Measurements from ENCODE around the gene CCL26.
"Not testable (repeated sequence)": the region's sequence is repeated elsewhere in the genome, so short reads cannot be mapped to it uniquely, and the experiment has no call there.

CCL26 gene

DNA sequence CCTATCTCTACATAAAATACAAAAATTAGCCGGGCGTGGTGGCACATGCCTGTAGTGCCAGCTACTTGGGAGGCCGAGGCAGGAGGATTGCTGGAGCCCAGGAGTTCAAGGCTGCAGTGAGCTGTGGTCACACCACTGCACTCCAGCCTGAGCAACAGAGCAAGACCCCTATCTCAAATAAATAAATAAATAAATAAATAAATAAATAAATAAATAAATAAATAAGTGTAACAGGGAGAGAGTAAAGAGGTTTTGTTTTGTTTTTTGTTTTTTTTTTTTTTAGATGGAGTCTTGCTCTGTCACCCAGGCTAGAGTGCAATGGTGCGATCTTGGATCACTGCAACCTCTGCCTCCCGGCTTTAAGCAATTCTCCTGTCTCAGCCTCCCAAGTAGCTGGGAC lies 20.6 kb upstream of the CCL26 start:
- DNase-seq (ENCODE audit: low read depth), result not testable (repeated sequence)

DNA sequence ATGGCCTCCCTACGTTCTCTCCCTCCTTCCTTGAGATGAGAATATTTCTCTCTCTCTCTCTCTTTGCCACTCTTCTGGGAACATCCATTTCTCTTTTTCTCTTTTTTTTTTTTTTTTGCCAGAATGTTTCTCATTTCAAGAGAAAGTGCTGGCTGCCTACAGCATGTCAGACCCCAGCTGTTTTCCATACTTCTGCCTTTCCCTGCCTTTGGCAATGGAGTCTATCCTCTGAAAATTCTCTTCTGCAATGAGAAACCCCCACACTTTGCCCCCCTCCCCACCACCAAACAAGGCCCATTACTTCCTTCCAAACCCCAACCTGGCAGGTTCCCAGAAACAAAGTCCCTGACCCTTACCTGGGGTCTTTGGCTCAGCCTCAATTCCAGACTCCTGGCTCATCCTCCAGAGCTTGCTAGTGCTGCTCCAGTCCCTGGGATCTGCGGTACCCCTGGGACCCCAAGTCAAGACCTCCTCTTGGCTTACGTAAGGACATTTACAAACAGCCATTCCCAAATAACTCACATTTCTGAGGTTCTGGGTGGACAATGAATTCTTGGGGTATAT lies 17.4 kb upstream of the CCL26 start:
- no peak for DNase-seq (ENCODE audit: low read depth)

DNA sequence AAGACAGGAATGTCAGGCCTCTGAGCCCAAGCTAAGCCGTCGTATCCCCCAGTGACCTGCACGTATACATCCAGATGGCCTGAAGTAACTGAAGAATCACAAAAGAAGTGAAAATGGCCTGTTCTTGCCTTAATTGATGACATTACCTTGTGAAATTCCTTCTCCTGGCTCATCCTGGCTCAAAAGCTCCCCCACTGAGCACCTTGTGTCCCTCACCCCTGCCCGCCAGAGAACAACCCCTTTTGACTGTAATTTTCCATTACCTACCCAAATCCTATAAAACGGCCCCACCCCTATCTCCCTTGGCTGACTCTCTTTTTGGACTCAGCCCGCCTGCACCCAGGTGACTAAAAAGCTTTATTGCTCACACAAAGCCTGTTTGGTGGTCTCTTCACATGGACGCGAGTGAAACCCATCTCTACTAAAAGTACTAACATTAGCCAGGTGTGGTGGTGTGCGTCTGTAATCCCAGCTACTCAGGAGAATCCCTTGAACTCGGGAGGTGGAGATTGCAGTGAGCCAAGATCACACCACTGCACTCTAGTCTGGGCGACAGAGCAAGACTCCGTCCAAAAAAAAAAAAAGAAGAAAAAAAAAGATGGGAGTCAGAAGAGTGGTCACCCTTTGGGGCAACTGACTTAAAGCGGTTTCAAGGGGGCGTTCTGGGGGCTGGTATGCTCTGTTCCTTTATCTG lies 16.3 kb upstream of the CCL26 start:
- DNase-seq (ENCODE audit: low read depth), result not testable (repeated sequence)

DNA sequence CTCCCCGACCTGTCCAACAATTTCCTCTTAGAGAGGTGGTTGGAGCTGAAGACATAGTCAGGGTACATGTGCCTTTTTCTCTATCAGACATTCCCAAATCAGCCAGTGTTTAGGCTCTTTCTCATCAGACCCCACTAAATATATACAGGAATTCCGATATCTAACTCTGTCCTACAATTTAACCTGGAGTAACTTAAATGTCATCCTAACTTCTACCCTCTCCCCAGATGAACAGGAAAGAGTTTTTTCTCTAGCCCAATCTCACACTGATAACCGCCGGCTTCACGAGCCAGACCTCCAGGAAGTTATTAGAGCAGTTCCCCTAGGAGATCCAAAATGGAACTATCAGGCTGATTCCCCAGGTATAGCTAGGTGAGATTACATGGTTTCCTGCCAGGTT lies 11.0 kb upstream of the CCL26 start:
- not testable (repeated sequence) for DNase-seq (ENCODE audit: low read depth)

DNA sequence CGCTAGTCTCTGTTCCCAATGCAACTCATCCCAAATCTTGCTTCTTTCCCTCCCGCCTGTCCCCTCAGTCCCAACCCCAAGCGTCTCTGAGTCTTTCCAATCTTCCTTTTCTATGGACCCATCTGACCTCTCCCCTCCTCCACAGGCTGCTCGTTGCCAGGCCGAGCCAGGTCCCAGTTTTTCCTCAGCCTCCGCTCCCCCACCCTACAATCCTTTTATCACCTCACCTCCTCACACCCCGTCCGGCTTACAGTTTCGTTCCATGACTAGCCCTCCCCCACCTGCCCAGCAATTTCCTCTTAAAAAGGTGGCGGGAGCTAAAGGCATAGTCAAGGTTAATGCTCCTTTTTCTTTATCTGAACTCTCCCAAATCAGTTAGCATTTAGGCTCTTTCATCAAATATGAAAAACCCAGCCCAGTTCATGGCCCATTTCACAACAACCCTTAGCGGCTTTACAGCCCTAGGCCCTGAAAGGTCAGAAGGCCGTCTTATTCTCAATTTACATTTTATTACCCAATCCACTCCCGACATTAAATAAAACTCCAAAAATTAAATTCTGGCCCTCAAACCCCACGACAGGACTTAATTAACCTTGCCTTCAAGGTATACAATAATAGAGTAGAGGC lies 8.7 kb upstream of the CCL26 start:
- not testable (repeated sequence) for DNase-seq (ENCODE audit: low read depth)

DNA sequence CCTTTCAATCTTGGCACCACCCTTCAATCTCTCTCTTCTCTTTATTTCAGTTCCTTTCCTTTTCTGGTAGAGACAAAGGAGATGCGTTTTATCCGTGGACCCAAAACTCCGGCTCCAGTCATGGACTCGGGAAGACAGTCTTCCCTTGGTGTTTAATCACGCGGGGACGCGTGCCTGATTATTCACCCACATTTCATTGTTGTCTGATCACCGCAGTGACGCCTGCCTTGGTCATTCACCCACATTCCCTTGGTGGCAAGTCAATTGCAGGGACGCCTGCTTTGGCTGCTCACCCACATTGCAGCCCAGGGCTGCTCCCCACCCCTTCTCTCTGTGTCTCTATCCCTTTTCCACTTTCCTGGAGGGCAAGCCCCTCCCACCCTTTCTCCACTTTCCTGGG lies 7.5 kb upstream of the CCL26 start:
- DNase-seq (ENCODE audit: low read depth), result not testable (repeated sequence)

DNA sequence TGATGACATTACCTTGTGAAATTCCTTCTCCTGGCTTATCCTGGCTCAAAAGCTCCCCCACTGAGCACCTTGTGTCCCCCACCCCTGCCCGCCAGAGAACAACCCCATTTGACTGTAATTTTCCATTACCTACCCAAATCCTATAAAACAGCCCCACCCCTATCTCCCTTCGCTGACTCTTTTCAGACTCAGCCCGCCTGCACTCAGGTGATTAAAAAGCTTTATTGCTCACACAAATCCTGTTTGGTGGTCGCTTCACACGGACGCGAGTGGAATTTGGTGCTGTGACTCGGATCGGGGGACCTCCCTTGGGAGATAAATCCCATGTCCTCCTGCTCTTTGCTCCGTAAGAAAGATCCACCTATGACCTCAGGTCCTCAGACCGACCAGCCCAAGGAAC lies 7.0 kb upstream of the CCL26 start:
- DNase-seq (ENCODE audit: low read depth), result not testable (repeated sequence)

DNA sequence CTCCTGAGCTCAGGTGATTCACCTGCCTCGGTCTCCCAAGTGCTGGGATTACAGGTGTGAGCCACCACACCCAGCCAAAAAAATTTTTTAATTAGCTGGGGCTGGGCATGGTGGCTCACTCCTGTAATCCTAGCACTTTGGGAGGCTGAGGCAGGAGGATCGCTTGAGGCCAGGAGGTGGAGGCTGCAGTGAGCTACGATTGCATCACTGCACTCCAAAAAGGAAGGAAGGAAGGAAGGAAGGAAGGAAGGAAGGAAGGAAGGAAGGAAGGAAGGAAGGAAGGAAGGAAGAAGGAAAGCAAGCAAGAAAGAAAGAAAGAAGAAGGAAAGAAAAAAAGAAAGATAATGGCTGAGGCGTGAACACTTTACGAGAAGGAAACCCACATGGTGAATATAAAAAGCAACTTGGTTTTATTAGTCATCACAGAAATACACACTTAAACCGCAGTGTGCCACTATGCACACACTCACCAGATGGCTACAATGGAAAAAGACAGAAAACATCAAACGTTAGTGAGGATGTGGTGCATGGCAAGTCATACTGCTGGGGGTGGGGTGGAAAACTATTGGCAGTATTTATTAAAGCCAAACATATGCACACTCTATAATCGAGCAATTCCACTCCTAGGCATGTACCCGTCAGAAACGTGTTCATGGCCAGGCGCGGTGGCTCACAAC lies 4.4 kb upstream of the CCL26 start:
- peak; percentile 30 for DNase-seq (ENCODE audit: low read depth)

DNA sequence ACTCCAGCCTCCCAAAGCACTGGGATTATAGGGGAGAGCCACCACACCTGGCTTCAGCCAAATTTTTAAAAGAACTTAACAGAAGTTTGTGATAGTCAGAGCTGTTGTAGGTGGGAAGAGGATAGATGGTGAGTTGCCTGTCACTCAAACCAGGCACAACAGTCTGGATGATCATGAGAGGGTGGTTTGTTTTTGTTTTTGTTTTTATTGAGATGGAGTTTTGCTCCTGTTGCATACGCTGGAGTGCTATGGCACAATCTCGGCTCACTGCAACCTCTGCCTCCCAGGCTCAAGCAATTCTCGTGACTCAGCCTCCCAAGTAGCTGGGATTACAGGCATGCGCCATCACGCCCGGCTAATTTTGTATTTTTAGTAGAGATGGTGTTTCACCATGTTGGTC lies 1.9 kb upstream of the CCL26 start:
- DNase-seq (ENCODE audit: low read depth), result not testable (repeated sequence)

DNA sequence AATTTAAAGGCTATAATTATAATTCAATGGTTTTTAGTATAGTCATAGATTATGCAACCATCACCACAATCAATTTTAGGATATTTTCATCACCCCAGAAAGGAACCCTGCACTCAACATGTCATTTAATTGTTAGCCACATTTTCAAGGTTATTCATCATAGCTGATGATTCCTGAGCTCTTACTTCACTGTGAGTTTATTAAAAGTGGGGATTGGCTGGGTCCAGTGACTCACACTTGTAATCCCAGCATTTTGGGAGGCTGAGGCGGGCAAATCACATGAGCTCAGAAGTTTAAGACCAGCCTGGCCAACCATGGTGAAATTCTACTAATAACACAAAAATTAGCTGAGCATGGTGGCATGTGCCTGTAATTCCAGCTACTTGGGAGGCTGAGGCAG lies 787 bp downstream of the CCL26 start:
- no peak for DNase-seq (ENCODE audit: low read depth)

DNA sequence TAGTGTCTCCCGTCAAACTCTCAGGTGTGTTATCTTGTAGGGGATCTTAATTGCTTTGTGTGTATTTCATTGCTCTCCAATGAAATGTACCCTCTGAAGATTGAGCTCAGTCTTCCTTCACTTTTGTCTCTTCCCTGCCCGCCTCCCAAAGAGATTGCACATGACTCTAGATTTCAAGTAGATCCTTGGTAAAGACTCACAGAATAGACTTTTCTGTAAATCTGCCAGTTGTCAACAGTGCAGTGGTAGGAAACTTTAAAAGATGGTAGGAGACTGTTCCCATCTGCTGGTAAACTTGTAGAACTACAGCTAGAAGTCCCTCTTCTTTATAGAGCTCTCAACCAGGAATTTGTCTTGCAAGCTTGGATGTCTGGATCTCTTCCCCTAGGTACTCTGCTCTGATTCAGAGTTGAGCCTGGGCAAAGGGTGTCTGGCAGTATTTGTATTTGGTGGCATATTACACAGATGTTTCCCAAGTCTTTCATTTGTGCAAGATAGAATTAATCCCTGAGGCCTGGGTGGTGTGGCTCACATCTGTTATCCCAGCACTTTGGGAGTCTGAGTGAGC lies 9.6 kb downstream of the CCL26 start:
- no peak for DNase-seq (ENCODE audit: low read depth)

DNA sequence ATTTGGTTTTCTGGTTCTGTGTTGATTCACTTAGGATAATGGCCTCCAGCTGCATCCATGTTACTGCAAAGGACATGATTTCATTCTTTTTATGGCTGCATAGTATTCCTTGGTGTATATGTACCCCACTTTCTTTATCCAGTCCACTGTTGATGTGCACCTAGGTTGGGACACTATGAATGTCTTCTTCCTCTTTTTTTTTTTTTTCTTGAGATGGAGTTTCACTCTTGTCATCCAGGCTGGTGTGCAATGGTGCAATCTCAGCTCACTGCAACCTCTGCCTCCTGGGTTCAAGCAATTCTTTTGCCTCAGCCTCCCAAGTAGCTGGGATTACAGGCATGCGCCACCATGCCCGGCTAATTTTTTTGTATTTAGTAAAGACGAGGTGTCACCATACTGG lies 10.2 kb downstream of the CCL26 start:
- not testable (repeated sequence) for DNase-seq (ENCODE audit: low read depth)

DNA sequence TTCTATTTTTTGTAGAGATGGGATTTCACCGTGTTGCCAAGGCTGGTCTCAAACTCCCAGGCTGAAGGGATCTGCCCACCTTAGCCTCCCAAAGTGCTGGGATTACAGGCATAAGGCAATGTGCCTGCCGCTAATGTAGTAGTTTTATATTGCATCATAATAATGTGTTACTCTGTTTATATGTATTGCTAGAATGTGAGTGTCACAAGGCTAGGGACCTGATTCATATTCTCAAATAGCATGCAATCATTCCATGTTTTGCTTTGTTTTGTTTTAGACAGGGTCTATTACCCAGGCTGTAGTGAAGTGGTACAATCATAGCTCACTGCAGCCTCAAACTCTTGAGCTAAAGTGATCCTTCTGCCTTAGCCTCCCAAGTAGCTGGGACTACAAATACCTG lies 13.5 kb downstream of the CCL26 start:
- DNase-seq (ENCODE audit: low read depth), result no peak

DNA sequence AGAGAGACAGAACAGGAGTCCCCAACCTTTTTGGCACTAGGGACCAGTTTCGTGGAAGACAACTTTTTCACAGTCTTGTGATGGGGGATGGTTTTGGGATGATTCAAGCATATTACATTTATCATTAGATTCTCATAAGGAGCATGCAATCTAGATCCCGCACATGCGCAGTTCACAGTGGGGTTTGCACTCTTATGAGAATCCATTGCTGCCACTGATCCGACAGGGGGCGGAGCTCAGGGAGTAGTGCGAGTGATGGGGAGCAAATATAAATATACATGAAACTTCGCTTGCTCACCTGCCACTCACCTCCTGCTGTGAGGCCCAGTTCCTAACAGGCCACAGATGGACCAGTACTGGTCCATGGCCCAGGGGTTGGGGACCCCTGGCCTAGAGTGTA lies 14.2 kb downstream of the CCL26 start:
- no peak for DNase-seq (ENCODE audit: low read depth)

DNA sequence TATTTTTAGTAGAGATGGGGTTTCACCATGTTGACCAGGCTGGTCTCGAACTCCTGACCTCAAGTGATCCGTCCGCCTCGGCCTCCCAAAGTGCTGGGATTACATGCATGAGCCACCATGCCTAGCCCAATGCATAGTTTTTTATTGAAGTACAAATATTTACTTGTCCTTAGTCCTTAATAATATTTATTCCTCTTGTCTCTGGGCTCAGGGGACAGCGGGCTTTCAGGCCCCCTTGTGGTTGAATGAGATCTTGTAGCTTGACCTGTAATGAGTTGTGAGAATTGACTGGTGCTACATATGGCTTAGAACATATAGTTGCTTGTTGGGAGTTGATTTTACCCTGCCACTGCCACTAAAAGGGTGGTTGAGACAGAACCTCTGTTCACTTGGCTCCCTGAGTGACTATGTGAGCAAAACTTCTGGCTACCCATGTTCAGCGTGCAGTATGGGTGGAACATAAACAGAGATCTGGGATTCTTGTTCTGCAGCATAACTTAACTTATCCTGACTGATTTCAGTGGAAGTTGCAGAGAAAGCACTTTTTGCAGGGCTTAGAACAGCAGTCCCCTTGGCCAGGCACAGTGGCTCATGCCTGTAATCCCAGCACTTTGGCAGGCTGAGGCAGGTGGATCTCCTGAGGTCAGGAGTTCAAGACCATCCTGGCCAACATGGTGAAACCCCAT lies 14.9 kb downstream of the CCL26 start:
- DNase-seq (ENCODE audit: low read depth), result no peak

DNA sequence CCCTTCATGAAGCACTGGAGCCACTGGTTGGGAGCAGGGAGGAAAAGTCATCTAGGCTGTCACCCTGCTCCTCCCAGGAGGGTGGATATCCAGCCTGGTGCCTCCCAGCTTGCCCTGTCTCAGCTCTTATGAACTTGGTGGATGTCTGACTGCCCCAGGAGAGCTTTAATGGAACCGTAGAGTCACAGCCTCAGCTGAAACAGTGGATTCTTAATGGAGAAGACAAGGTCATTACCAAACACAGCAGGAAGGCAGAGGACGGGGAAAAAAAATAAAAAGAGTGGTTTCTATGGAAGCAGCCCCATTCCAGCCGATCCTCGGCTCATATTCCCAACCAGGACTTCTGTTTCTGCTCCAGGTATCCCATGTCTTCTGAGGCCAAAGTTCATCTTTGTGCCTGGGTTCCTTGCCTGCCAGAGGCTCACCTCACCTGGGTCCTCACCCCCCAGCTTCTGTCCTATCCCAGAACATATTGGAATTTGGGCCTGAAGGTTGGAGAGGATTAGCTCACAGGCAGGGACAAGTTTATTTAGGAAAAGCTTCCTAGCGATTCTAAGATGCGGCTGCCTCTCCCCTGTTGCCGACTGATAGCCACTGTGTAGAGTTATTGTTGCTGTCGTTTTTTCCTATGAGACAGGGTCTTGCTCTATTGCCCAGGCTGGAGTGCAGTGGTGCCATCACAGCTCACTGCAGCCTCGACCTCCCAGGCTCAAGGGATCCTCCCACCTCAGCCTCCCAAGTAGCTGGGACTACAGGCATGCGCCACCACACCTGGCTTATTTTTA lies 15.6 kb downstream of the CCL26 start:
- DNase-seq (ENCODE audit: low read depth), result no peak

DNA sequence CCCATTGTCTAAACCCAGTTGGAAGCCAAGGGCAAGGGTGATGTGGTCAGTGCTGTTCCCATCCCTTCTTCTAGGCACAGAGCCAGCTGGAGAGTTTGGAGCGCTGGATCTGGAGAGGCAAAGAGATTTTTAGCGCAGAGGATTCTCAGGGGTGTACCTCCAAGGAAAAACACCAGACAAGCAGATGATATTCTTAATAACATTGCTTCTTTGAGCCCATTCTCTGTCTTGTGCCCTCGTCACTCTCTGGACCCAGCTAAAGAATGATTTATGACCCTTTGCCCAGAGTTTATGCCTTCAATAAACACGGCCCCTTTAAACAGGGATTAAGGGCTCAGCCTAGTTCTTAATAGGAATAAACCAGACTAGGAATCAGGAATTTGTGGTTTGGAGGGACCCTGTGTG lies 28.6 kb downstream of the CCL26 start:
- no peak for DNase-seq (ENCODE audit: low read depth)

DNA sequence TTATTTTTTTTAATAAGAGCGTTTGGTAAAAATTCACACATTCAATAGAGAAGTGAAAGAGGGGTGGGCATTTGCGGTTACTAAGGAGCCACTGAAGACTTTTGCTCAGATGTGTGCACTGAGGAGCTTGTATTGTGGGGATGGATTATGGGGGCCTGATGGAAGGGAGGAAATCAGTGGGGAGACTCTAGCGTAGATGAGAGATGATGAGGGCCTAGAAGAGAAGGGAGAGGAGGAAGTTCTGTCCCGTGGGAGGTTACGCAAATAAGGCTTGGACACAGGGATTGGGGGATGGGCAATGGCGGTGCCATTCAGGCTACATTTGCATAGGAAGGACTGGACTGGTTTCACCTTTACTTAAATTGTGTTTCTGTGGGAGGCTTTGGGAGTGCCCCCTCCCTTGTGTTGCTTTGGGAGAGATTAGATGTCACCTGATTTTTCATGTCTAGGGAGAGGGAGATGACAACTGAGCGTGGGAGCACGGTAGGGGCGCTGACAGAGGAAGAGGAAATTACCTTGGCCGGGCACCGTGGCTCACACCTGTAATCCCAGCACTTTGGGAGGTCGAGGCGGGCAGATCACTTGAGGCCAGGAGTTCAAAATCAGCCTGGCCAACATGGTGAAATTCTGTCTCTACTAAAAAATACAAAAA lies 31.0 kb downstream of the CCL26 start:
- DNase-seq (ENCODE audit: low read depth), result no peak

DNA sequence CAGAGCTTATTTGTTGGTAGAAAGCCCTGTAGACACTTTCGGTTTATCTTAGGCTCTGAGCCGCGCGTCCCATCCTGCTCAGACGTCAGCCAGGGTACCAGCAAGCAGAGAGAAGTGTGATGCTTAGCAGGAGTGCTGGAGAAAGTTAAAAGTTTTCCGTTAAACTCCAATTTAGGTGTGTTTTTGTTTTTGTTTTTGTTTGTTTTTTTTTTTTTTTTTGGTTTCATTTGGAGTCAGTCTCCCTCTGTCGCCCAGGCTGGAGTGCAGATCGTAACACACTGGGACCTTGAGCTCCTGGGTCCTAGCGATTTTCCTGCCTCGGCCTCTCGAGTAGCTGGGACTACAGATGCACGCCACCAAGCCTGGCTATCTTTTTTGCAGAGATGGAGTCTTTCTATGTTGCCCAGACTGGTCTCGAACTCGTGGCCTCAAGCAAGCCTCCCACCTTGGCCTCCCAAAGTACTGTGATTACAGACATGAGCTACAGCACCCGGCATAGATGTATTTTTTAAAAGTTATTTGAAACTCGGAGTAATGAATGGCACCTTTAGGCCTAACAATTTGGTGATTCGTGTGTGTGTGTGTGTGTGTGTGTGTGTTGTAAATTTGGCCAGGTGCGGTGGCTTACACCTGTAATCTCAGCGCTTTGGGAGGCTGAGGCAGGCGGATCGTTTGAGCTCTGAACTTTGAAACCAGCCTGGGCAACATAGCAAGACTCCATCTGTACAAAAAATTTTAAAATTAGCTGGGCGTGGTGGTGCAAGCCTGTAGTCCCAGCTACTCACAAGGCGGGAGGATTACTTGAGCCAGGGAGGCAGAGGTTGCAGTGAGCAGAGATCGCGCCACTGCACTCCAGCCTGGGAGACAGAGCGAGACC lies 32.0 kb downstream of the CCL26 start:
- DNase-seq (ENCODE audit: low read depth), result no peak

Data from stimulated activated CD8-positive, alpha-beta memory T cell treated with anti-CD3 and anti-CD28 coated beads, Interleukin-4, amount 100 ng/mL, for 24 hours (primary cell).